ENCODE results near the gene SLC44A1.
A peak's percentile ranks its signal among the peaks of the same experiment; 100 is the strongest.

SLC44A1 gene

GRCh38 chr9:105354448-105354847 lies 110.0 kb downstream of the SLC44A1 start:
- Mint-ChIP-seq H3K36me3 (peaks cover 7% of the 10 kb centered on the region), H3K27ac (no peak overlapping the region), H3K4me3 (no peak overlapping the region), H3K27me3 (no peaks in the 10 kb centered on the region), H3K4me1 (peaks cover 9% of the 10 kb centered on the region), H3K9me3 (no peaks in the 10 kb centered on the region)

- H3K9me3 Mint-ChIP-seq: no peaks in the 10 kb centered on the region
- H3K27me3 Mint-ChIP-seq: no peaks in the 10 kb centered on the region
- no peak overlapping the region for H3K27ac Mint-ChIP-seq
Observed at GRCh38 chr9:105355781-105356180, 111.3 kb downstream of the SLC44A1 start.

DNA sequence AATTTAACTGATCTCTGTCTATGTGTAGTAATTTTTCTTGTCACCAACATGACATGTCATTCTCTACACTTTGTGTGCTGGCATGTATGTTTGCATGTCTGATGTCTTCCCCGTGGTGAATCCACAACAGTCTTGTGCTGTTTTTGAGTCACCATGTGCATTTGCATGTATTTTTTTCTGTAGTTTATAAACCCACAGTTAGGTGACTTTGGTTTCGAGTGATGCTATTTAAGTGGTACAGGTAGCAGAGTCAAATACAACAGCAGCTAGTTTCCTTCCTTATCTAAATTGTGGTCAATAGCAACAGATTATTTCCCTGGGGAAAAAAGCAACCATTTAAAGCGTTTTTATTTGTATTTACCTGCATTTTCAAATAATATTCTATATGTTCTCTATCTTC lies 113.5 kb downstream of the SLC44A1 start:
- Mint-ChIP-seq H3K4me3 (no peak overlapping the region), H3K9me3 (no peaks in the 10 kb centered on the region), H3K4me1 (peaks cover 9% of the 10 kb centered on the region), H3K27ac (no peak overlapping the region), H3K36me3 (peaks cover 10% of the 10 kb centered on the region), H3K27me3 (no peaks in the 10 kb centered on the region)

More at GRCh38 chr9:105355781-105356180, 111.3 kb downstream of the SLC44A1 start:
- Mint-ChIP-seq H3K4me1 (peaks cover 9% of the 10 kb centered on the region), H3K4me3 (no peak overlapping the region), H3K36me3 (peaks cover 7% of the 10 kb centered on the region)

- Mint-ChIP-seq H3K27me3 (no peaks in the 10 kb centered on the region), H3K4me3 (no peak overlapping the region), H3K27ac (no peak overlapping the region), H3K4me1 (peaks cover 4% of the 10 kb centered on the region), H3K9me3 (no peaks in the 10 kb centered on the region), H3K36me3 (peaks cover 9% of the 10 kb centered on the region)
Observed at GRCh38 chr9:105359892-105360291, 115.4 kb downstream of the SLC44A1 start.

- H3K4me1 Mint-ChIP-seq: peaks cover 4% of the 10 kb centered on the region
- no peaks in the 10 kb centered on the region for H3K9me3 Mint-ChIP-seq
- H3K36me3 Mint-ChIP-seq: peaks cover 9% of the 10 kb centered on the region
- H3K27me3 Mint-ChIP-seq: no peaks in the 10 kb centered on the region
- no peak overlapping the region for H3K27ac Mint-ChIP-seq
- no peak overlapping the region for H3K4me3 Mint-ChIP-seq
Observed at GRCh38 chr9:105360344-105360743, 115.9 kb downstream of the SLC44A1 start.

DNA sequence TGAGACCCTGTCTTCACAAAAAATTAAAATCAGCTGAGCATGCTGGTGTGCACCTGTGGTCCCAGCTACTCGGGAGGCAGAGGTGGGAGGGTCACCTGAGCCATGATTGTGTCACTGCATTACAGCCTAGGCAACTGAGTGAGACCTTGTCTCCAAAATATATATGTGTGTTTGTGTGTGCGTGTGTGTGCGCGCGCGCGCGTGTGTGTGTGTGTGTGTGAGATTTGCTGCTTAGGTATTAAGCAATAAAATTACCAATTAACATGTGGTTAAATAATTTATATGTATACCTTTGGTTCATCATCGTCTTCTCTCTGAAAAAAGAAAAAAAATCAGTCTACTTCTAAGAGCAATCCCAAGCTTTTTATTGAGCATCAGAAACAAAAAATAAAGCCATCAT lies 117.4 kb downstream of the SLC44A1 start:
- no peak overlapping the region for H3K4me3 Mint-ChIP-seq
- peaks cover 16% of the 10 kb centered on the region for H3K36me3 Mint-ChIP-seq
- no peaks in the 10 kb centered on the region for H3K4me1 Mint-ChIP-seq
- no peak overlapping the region for H3K27ac Mint-ChIP-seq
- no peaks in the 10 kb centered on the region for H3K27me3 Mint-ChIP-seq
- no peaks in the 10 kb centered on the region for H3K9me3 Mint-ChIP-seq

DNA sequence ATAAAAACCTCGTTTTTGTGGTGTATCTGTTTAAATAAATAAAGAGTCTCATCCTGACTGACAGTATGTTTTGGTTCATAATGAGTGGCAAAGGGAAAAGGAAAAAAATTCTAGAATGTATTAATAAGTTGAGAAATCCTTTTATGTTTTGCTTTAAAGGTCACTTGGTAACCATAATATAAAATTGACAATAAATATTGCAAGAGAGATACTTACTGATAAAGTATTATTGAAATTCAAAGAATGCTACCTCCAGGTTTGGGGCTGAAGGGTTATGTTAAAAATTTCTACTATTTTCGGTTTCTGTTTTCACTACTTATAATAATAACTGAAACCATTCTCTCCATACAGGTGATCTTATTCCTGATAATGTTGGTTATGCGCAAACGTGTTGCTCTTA lies 118.0 kb downstream of the SLC44A1 start:
- H3K4me1 Mint-ChIP-seq: no peaks in the 10 kb centered on the region
- H3K36me3 Mint-ChIP-seq: peaks cover 18% of the 10 kb centered on the region
- H3K4me3 Mint-ChIP-seq: no peak overlapping the region
- no peaks in the 10 kb centered on the region for H3K9me3 Mint-ChIP-seq
- H3K27ac Mint-ChIP-seq: no peak overlapping the region
- no peaks in the 10 kb centered on the region for H3K27me3 Mint-ChIP-seq

- Mint-ChIP-seq H3K27me3 (no peaks in the 10 kb centered on the region), H3K4me3 (no peak overlapping the region), H3K27ac (no peak overlapping the region), H3K9me3 (no peaks in the 10 kb centered on the region), H3K36me3 (peaks cover 15% of the 10 kb centered on the region), H3K4me1 (no peaks in the 10 kb centered on the region)
Observed at GRCh38 chr9:105363837-105364236, 119.4 kb downstream of the SLC44A1 start.

- Mint-ChIP-seq H3K27ac (no peak overlapping the region), H3K4me1 (no peaks in the 10 kb centered on the region), H3K4me3 (no peak overlapping the region), H3K36me3 (peaks cover 22% of the 10 kb centered on the region), H3K9me3 (no peaks in the 10 kb centered on the region), H3K27me3 (no peaks in the 10 kb centered on the region)
Observed at GRCh38 chr9:105369911-105370310, 125.5 kb downstream of the SLC44A1 start.

GRCh38 chr9:105373723-105374122 lies 129.3 kb downstream of the SLC44A1 start:
- H3K36me3 Mint-ChIP-seq: peaks cover 14% of the 10 kb centered on the region
- peak overlapping the region; percentile 15 for H3K27ac Mint-ChIP-seq
- no peaks in the 10 kb centered on the region for H3K27me3 Mint-ChIP-seq
- H3K4me1 Mint-ChIP-seq: no peaks in the 10 kb centered on the region
- H3K4me3 Mint-ChIP-seq: no peak overlapping the region
- no peaks in the 10 kb centered on the region for H3K9me3 Mint-ChIP-seq

- H3K9me3 Mint-ChIP-seq: no peaks in the 10 kb centered on the region
- no peak overlapping the region for H3K27ac Mint-ChIP-seq
Observed at GRCh38 chr9:105375323-105375722, 130.9 kb downstream of the SLC44A1 start.

GRCh38 chr9:105376893-105377292 lies 132.4 kb downstream of the SLC44A1 start:
- H3K4me3 Mint-ChIP-seq: no peak overlapping the region
- H3K9me3 Mint-ChIP-seq: no peaks in the 10 kb centered on the region
- no peaks in the 10 kb centered on the region for H3K27me3 Mint-ChIP-seq
- no peaks in the 10 kb centered on the region for H3K4me1 Mint-ChIP-seq
- peaks cover 9% of the 10 kb centered on the region for H3K36me3 Mint-ChIP-seq
- H3K27ac Mint-ChIP-seq: no peak overlapping the region

More at GRCh38 chr9:105375323-105375722, 130.9 kb downstream of the SLC44A1 start:
- H3K4me3 Mint-ChIP-seq: no peak overlapping the region
- H3K27me3 Mint-ChIP-seq: no peaks in the 10 kb centered on the region
- H3K4me1 Mint-ChIP-seq: no peaks in the 10 kb centered on the region
- peaks cover 10% of the 10 kb centered on the region for H3K36me3 Mint-ChIP-seq

DNA sequence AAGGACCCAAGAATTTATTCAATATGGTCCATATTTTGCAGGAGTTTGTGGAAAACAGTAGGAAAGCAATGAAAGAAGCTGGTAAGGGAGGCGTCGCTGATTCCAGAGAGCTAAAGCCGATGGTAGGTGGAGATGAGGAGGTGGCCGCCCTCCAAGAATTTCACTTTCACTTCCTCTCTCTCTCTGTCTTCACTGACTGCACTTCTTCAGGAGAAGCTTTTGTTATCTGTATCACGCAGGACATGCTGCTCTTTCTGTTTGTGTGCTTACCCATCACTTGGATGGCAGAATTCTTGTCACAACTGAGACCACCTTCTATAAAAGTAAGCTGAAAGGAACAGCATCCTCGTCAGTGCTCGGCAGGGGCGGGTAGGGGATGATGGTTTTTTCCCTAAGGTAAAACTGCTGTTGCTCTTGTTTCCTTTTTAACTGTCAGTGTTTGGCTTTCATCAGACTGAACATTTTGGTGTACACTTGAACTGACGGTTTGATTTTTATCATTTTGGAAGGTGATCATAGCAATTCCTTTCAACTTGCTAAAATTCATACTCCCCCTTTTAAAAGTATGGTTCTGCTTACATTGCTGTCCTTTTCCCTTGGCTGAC lies 141.0 kb downstream of the SLC44A1 start:
- H3K27ac Mint-ChIP-seq: peak overlapping the region; percentile 19
- peaks cover 16% of the 10 kb centered on the region for H3K4me1 Mint-ChIP-seq
- H3K27me3 Mint-ChIP-seq: no peaks in the 10 kb centered on the region
- peak overlapping the region; percentile 90 for H3K4me3 Mint-ChIP-seq
- peaks cover 3% of the 10 kb centered on the region for H3K36me3 Mint-ChIP-seq
- H3K9me3 Mint-ChIP-seq: no peaks in the 10 kb centered on the region

DNA sequence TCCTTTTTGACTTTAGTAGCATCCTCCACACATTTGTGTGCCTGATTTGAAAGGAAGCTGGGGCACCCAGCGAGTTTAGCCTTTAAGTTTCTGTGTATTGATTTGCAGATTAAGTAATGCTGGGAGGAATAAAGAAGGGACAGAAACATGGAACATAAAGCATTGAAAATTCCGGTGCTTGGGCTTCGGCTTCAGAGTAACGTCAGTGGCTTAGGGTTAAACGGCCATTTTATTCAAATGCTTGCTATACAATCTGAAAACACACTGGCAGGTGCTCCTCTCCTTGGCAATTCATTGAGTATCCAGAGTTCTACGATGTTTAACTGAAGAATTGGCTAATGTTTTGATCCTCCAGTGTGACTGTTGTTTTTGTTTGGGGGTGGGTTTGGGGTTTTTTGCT lies 145.3 kb downstream of the SLC44A1 start:
- no peak overlapping the region for H3K27ac Mint-ChIP-seq
- no peaks in the 10 kb centered on the region for H3K36me3 Mint-ChIP-seq
- H3K9me3 Mint-ChIP-seq: no peaks in the 10 kb centered on the region
- no peaks in the 10 kb centered on the region for H3K27me3 Mint-ChIP-seq
- H3K4me3 Mint-ChIP-seq: no peak overlapping the region
- H3K4me1 Mint-ChIP-seq: peaks cover 12% of the 10 kb centered on the region

GRCh38 chr9:105390871-105391270 lies 146.4 kb downstream of the SLC44A1 start:
- Mint-ChIP-seq H3K27ac (no peak overlapping the region), H3K4me3 (no peak overlapping the region), H3K9me3 (no peaks in the 10 kb centered on the region), H3K36me3 (no peaks in the 10 kb centered on the region), H3K4me1 (peaks cover 1% of the 10 kb centered on the region), H3K27me3 (no peaks in the 10 kb centered on the region)

DNA sequence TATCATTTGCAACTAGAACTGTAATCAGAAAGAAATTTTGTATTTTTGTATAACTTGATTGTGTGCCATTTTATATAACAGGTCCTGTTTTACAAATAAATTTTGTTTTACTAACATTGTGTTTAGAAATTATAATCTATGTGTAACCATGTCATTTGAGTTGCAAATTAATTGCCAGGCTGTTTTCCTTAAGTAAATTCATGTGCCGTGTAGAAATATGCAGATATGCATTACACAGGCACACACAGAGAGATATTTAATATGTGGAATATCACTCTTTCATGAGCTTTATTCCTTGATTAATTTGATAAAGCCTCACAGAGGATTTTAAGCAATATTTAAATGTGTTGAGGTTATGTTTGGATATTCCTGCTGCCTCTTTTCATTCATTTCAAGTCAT lies 146.8 kb downstream of the SLC44A1 start:
- no peaks in the 10 kb centered on the region for H3K36me3 Mint-ChIP-seq
- H3K27ac Mint-ChIP-seq: no peak overlapping the region
- H3K9me3 Mint-ChIP-seq: no peaks in the 10 kb centered on the region
- no peak overlapping the region for H3K4me3 Mint-ChIP-seq
- H3K27me3 Mint-ChIP-seq: no peaks in the 10 kb centered on the region
- H3K4me1 Mint-ChIP-seq: no peaks in the 10 kb centered on the region

DNA sequence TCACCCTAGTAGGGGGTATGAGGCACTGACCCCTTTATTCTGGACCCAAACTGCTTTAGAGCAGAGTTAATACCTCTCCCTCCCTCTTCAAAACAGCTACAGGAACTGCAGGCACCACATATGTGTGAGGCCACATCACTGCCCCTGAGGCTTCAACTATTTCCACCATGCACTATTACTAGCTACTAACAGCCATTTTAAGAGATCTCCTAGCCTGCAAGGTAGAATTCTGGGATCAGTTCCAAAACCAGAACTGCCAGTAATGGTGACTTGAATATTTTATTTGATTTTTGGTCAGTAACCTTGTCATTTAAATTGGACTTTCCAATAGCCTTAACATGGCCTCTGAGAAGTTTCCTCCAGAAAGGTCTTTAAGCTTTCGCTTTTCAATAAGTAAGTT lies 148.1 kb downstream of the SLC44A1 start:
- peaks cover 1% of the 10 kb centered on the region for H3K27me3 Mint-ChIP-seq
- no peak overlapping the region for H3K27ac Mint-ChIP-seq
- no peaks in the 10 kb centered on the region for H3K36me3 Mint-ChIP-seq
- no peaks in the 10 kb centered on the region for H3K4me1 Mint-ChIP-seq
- no peak overlapping the region for H3K4me3 Mint-ChIP-seq
- H3K9me3 Mint-ChIP-seq: no peaks in the 10 kb centered on the region
